Stimulated activated effector memory CD8-positive, alpha-beta T cell treated with anti-CD3 and anti-CD28 coated beads, Interleukin-12 subunit alpha, Interleukin-12 subunit beta, amount 100 ng/mL, for 72 hours (primary cell): ENCODE measurements around the gene KCTD6.

Experiments
- ATAC-seq: fragments of 150-1000 bp; cut with Tn5 transposase; 2 replicates; pipeline ENCODE4 v1.10.0; 2021
- DNase-seq, 2 donors: peaks; one replicate each; pipeline ENCODE4 v3.0.0; 2021 to 2022; ENCODE audit warnings: low spot score in 2 of 2
- H3K27ac Mint-ChIP-seq: one replicate; pipeline ENCODE4 v1.8.0; 2022; ENCODE audit warnings: mild to moderate bottlenecking, mixed read lengths
- H3K36me3 Mint-ChIP-seq: one replicate; pipeline ENCODE4 v1.8.0; 2022; ENCODE audit warnings: mild to moderate bottlenecking, mixed read lengths
- H3K4me1 Mint-ChIP-seq: one replicate; pipeline ENCODE4 v1.8.0; 2022; ENCODE audit warnings: mixed read lengths
- H3K4me3 Mint-ChIP-seq: one replicate; pipeline ENCODE4 v1.8.0; 2022; ENCODE audit warnings: mild to moderate bottlenecking, mixed read lengths
- H3K9me3 Mint-ChIP-seq: one replicate; pipeline ENCODE4 v1.8.0; 2022; ENCODE audit warnings: mixed read lengths

The KCTD6 gene

DNA sequence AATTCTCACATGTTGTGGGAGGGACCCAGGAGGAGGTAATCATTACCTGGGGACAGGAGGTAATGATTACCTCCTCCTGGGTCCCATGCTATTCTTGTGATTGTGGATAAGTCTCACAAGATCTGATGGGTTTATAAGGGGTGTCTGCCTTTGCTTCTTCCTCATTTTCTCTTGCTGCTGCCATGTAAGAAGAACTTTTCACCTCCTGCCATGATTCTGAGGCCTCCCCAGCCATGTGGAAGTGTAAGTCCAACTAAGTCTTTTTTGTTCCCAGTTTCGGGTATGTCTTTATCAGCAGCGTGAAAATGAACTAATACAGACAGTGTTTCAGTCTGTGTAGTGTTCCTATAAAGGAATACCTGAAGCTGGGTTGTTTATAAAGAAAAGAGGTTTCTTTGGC is 13.1 kb upstream of the KCTD6 start:
- Mint-ChIP-seq H3K4me1 (peaks cover 22% of the 10 kb centered on the region), H3K9me3 (no peaks in the 10 kb centered on the region), H3K36me3 (no peaks in the 10 kb centered on the region), H3K4me3 (no peak overlapping the region), H3K27ac (no peak overlapping the region)
- DNase-seq (no peak), ATAC-seq (no peak)

- Mint-ChIP-seq H3K4me3 (no peak overlapping the region), H3K9me3 (no peaks in the 10 kb centered on the region), H3K27ac (no peak overlapping the region), H3K4me1 (peaks cover 6% of the 10 kb centered on the region), H3K36me3 (no peaks in the 10 kb centered on the region)
- no peak for DNase-seq
- ATAC-seq = no peak
Observed at GRCh38 chr3:58480309-58480708, 11.6 kb upstream of the KCTD6 start.

DNA sequence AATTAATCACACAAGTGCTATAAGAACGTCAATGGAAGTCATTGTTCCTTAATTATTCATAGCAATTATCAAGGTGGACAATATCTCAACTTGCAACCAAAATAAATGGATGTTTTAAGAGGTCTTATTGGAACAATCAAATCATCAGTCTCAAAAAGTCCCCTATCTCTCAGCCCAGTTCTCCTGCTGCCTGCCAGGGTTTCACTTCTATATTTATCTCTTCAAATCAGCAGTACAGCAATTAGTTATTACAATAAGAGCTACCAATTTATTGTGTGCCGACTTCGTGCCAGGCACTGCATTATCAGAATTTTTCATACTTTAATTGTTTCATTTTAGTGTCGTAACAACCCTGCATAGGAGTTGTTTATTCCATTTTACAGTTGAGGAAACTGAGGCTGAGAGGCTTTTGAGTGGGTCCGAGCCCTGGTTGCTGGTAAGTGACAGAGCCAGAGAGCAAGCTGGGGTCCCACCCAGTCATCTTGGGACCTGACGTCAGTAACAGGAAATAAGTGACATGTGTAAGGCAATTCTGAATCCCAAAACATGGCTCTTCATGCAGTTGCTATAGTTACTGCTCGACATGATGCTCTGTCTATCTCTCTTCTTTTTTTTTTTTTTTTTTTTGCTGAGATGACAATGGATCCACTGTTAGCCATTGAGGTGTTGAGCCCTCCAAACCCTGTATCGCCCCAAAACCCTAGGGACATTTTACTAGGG is 8.8 kb upstream of the KCTD6 start:
- Mint-ChIP-seq H3K27ac (no peak overlapping the region), H3K9me3 (no peaks in the 10 kb centered on the region), H3K4me3 (no peak overlapping the region), H3K36me3 (no peaks in the 10 kb centered on the region), H3K4me1 (peaks cover 20% of the 10 kb centered on the region)
- DNase-seq (no peak), ATAC-seq (peak; percentile 76)

DNA sequence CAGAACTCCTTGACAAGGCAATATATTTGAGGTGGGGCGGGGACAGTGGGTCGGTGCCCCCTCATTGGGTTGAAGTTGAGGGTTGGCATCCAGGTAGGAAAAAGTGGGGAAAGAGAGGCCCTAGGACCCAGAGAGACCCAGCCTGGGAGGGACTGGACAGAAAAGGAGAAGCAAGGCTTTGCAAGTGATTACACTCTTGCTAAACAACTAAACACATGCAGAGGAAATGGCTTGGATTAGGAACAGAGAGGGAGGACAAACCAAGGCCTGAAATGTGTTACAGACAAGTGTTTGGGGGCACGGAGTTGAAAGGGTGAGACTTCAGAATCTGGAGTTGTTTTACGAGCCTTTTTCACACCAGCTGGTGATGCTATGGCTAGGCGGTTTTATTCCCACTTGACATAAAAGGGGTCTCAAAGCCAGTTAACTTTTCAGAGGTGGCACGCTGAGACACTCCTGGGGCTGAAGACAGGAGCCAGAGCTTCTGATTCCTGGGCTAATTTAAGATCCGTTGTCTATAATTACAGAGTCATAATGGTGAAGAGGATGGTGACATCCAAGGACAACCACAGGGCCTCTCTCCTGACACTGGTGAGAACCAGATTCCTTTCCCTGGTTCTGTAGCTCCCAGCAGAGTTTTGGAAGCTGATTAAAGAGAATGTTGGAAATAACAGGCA is 7.7 kb upstream of the KCTD6 start:
- Mint-ChIP-seq H3K36me3 (no peaks in the 10 kb centered on the region), H3K27ac (no peak overlapping the region), H3K9me3 (no peaks in the 10 kb centered on the region), H3K4me1 (peaks cover 28% of the 10 kb centered on the region), H3K4me3 (no peak overlapping the region)
- ATAC-seq (no peak), DNase-seq (no peak)

DNA sequence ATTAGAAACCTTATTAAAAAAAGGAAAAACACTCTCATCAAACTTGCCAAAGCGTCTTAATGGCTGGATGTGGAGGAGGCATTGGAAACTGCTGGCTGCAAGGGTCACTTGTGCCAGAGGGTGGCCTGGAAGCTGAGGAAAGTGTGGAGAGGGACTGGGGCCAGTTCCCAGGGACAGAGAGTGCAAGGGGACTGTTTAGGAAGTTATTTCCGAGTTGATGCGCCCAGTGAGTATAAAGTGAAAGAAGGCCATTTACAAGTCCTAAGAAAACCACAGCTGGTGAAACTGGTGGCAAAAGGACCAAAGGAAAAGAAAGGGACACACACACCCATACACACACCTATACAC is 7.2 kb upstream of the KCTD6 start:
- no peaks in the 10 kb centered on the region for H3K9me3 Mint-ChIP-seq
- ATAC-seq (no peak), DNase-seq (no peak)
- peaks cover 28% of the 10 kb centered on the region for H3K4me1 Mint-ChIP-seq
- H3K27ac Mint-ChIP-seq = no peak overlapping the region
- H3K4me3 Mint-ChIP-seq = no peak overlapping the region
- no peaks in the 10 kb centered on the region for H3K36me3 Mint-ChIP-seq

DNA sequence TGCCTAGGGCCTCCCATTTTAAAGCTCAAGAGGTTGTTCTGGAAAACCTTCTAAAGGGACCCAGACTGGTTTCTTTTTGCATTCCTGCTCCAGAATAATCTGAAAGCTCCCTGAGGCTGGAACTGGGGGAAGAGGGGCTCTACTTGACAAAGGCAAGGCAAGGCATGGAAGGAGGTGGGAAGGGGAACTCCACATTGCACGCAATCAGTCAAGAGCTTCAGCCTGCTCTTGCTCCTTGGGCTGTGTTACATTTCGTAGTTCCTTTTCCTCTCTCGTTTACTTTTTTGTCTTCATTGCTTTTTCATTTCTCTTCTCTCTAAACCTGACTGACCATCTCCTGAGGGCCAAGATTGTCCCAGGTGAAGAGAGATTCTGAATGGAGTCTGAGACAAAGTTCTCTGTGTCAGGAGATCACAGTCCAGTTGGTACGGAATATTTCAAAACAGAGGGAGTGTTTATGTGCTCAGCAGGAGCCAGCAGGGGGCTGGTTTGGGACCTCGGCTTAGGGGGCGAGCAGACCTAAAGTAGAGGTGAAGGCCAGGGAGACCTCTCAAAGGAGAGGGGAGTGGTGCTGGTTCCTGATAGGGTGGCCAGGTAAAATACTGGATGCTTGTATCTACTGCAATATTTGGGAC is 6.0 kb upstream of the KCTD6 start:
- DNase-seq = no peak
- Mint-ChIP-seq H3K27ac (peak overlapping the region; percentile 27), H3K9me3 (no peaks in the 10 kb centered on the region), H3K36me3 (no peaks in the 10 kb centered on the region), H3K4me3 (no peak overlapping the region), H3K4me1 (peaks cover 28% of the 10 kb centered on the region)
- no peak for ATAC-seq

- Mint-ChIP-seq H3K27ac (peak overlapping the region; percentile 27), H3K4me1 (peaks cover 35% of the 10 kb centered on the region), H3K36me3 (no peaks in the 10 kb centered on the region), H3K4me3 (peak overlapping the region; percentile 51), H3K9me3 (no peaks in the 10 kb centered on the region)
- DNase-seq (no peak), ATAC-seq (peak; percentile 27)
Observed at GRCh38 chr3:58487140-58487886, 4.6 kb upstream of the KCTD6 start.

- DNase-seq = no peak
- no peak overlapping the region for H3K27ac Mint-ChIP-seq
- peaks cover 50% of the 10 kb centered on the region for H3K4me1 Mint-ChIP-seq
- no peak overlapping the region for H3K4me3 Mint-ChIP-seq
- ATAC-seq = no peak
- no peaks in the 10 kb centered on the region for H3K9me3 Mint-ChIP-seq
- H3K36me3 Mint-ChIP-seq = no peaks in the 10 kb centered on the region
Observed at GRCh38 chr3:58488967-58489366, 2.9 kb upstream of the KCTD6 start.

- Mint-ChIP-seq H3K27ac (peak overlapping the region; percentile 27), H3K4me3 (peak overlapping the region; percentile 85), H3K36me3 (no peaks in the 10 kb centered on the region), H3K9me3 (no peaks in the 10 kb centered on the region), H3K4me1 (peaks cover 56% of the 10 kb centered on the region)
- ATAC-seq (no peak), DNase-seq (peak in 1 of 2 donors; percentile 54)
Observed at GRCh38 chr3:58490860-58491501, 915 bp upstream of the KCTD6 start.

GRCh38 chr3:58492494-58492905 is 604 bp downstream of the KCTD6 start:
- no peaks in the 10 kb centered on the region for H3K9me3 Mint-ChIP-seq
- ATAC-seq (no peak), DNase-seq (no peak)
- peak overlapping the region; percentile 85 for H3K4me3 Mint-ChIP-seq
- peaks cover 52% of the 10 kb centered on the region for H3K4me1 Mint-ChIP-seq
- H3K27ac Mint-ChIP-seq = peak overlapping the region; percentile 91
- H3K36me3 Mint-ChIP-seq = no peaks in the 10 kb centered on the region

- Mint-ChIP-seq H3K36me3 (peaks cover 4% of the 10 kb centered on the region), H3K27ac (no peak overlapping the region), H3K4me3 (peak overlapping the region; percentile 85), H3K4me1 (peaks cover 45% of the 10 kb centered on the region), H3K9me3 (no peaks in the 10 kb centered on the region)
- DNase-seq = no peak
- ATAC-seq = no peak
Observed at GRCh38 chr3:58494107-58494506, 2.2 kb downstream of the KCTD6 start.

GRCh38 chr3:58495101-58495500 is 3.2 kb downstream of the KCTD6 start:
- Mint-ChIP-seq H3K36me3 (peaks cover 14% of the 10 kb centered on the region), H3K4me3 (no peak overlapping the region), H3K9me3 (no peaks in the 10 kb centered on the region), H3K4me1 (peaks cover 45% of the 10 kb centered on the region), H3K27ac (no peak overlapping the region)
- ATAC-seq = no peak
- DNase-seq = no peak

DNA sequence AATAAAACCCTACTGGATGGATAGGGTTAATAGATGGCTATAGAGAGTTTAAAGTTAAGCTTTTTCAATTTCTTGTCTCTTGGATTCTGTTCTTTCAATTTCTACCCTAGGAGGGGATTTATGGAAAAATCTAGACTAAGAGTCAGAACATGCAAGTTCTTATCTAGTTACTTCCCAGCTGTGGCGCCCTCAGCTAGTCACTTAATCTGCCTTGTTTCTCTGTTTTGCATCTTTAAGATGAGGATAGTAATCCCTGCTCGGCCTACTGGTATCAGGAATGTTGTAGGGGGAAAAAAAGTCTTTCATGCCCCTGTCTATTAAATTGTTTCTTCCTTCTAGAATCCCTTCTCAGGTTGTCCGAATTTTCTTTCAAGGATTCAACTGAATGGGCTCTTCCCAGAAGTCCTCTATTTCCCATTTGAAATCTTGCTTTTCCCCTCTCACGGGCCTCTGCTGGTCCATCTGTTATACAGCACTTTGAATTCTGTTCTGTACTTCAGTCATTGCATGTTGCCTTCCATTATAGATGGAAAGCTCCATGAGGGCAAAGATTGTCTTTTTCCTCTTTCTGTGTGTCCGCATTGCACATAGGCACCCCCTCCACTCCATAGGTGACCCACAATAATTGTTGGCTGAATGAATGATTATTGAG is 4.4 kb downstream of the KCTD6 start:
- peaks cover 26% of the 10 kb centered on the region for H3K36me3 Mint-ChIP-seq
- no peak overlapping the region for H3K4me3 Mint-ChIP-seq
- peaks cover 41% of the 10 kb centered on the region for H3K4me1 Mint-ChIP-seq
- ATAC-seq = no peak
- H3K9me3 Mint-ChIP-seq = no peaks in the 10 kb centered on the region
- H3K27ac Mint-ChIP-seq = no peak overlapping the region
- DNase-seq = no peak

DNA sequence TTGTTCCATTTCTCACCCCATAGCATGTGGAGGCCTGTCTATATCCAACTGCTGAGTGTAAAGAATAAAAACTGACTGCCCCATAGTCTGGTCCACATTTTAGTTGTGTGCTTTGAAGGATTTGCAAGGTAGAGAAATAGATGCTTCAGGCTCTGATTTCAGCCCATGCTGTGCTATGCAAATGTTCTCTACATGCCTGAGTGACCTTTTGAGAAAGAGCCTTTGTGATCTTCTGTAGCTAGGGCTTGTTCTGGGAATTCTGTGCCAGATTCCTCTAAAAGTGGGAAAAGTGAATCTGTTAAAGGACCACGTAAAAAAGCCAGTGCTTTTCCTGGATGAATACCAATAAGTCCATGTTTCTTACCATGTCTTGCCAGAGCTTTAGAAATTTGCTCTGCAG is 5.2 kb downstream of the KCTD6 start:
- no peak overlapping the region for H3K4me3 Mint-ChIP-seq
- H3K27ac Mint-ChIP-seq = no peak overlapping the region
- DNase-seq (no peak), ATAC-seq (no peak)
- H3K9me3 Mint-ChIP-seq = no peaks in the 10 kb centered on the region
- peaks cover 37% of the 10 kb centered on the region for H3K4me1 Mint-ChIP-seq
- H3K36me3 Mint-ChIP-seq = peaks cover 33% of the 10 kb centered on the region

DNA sequence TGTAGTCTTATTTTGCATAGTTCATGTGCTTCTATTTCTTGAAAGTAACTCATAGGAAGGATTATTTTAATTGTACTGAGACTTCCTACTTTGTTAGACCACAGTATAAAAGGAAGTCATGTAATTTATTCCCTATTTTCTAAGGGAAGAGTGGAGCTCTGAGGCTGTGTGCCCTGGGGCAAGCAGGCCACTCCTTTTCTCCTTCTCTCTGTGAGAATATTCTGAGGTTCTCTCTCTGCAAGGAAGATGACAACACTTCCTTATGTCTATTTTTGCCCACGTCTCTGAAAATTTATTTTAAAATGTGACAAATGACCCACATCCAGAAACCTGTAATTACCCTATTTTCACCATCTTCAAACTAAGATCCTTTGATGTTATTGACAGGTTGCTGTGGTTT is 11.0 kb downstream of the KCTD6 start:
- no peak for ATAC-seq
- H3K4me3 Mint-ChIP-seq = no peak overlapping the region
- peaks cover 6% of the 10 kb centered on the region for H3K4me1 Mint-ChIP-seq

More for the DNA sequence above, 11.0 kb downstream of the KCTD6 start:
- no peaks in the 10 kb centered on the region for H3K9me3 Mint-ChIP-seq
- H3K27ac Mint-ChIP-seq = no peak overlapping the region
- DNase-seq = no peak
- H3K36me3 Mint-ChIP-seq = peaks cover 40% of the 10 kb centered on the region
